NCI-H1105 treated with DMSO at 0.1 percent for 48 hours (cell line): ENCODE results near the gene PARD6A.

Source experiments
- DNase-seq: peaks from one replicate; lab custom pipeline; 2025; lab: John Stamatoyannopoulos, UW

Gene PARD6A

GRCh38 chr16:67653789-67654402 is 6.9 kb upstream of the PARD6A start:
- no peak for DNase-seq

DNA sequence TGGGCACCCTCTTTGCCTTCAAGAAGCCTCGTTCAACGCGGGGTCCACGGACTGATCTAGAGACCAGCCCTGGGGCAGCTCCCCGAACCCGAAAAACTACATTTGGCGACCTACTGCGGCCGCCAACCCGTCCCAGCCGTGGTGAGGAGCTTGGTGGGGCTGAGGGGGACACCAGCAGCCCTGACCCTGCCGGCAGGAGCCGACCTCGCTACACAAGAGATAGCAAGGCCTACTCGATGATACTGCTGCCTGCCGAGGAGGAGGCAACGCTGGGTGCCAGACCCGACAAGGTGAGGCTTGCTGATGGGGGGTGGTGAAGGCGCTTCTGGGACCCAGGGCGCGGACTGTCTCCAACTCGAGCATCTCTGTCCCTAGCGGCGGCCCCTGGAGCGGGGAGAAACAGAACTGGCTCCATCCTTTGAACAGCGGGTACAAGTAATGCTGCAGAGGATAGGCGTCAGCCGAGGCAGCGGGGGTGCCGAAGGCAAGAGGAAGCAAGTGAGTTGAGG is 6.3 kb upstream of the PARD6A start:
- DNase-seq: no peak

- DNase-seq: no peak
Observed at GRCh38 chr16:67655363-67655762, 5.4 kb upstream of the PARD6A start.

GRCh38 chr16:67656344-67657016 is 4.3 kb upstream of the PARD6A start:
- no peak for DNase-seq

GRCh38 chr16:67657017-67657608 is 3.6 kb upstream of the PARD6A start:
- DNase-seq: no peak

DNA sequence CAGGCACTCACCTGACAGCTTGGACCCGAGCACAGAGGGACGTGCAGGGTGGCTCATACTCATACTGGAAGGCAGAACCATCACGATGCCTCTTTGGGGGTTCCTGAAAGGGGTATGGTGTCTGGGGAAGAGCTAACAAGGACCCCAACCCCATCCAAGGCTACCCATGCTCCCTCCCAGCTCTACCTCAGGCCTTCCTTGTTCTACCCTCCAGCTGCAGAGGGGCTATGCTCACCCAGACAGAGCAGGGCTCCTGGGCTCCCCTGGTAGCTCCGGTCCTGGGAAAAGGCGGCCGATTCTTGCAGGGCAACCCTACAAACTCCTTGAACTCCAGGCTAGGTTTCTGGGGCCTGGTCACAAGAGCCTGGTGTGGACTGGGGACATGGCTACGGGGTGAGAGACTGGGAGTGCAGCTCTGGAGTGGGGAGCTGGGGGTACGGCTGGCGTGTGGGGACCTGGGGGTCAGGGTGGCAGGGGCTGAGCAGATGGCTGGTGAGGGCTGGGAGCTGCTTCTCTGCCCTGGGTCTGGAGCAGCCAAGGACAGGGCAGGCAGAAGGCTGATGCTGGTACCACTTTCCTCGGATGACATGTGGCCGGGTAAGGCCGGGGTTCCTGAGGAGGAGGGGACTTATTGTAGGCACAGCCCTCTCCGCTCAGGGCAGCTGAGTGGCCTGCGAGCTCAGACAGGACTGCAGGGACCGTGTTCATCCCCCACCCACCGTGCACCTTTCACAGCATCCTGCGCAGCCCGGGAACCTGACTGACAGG is 2.8 kb upstream of the PARD6A start:
- no peak for DNase-seq

DNA sequence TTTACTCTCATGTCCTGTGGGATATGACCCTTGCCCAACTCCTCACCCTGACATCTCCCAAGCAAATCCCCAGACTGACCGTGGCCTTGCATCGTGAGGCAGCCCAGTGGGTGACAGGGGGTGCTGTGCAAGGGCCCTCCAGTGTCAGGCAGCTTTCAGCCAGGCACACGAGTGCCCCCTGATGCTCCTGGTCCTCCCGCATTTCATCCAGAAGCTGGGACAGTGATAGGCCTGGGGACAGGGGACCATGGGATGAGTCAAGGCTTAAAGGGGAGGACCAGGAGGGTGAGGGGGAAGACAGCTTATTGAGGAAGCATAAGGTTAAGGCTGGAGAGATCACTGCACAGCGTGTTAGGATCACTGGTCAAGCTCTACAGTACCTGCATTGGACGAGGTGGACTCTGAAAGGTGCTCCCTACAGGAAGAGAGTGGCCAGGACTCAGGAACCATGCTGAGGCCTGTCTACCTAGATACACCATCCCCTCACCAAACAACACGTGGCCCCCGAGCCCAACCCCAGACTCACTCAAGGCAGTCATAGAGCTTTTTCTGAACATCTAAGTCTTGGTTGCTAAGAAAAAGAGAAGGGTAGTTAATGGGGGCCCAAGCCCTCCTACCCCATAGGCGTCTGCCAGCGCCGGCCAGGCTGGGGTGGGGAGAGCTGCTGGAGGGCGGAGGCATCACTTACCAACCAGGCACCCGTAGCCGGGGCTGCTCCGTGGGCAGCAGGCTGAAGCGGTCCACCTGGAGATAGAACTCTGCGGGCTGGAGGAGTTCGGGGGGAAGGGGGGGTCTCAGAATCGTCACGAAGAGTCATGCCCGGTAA is 1.7 kb upstream of the PARD6A start:
- DNase-seq: no peak

DNA sequence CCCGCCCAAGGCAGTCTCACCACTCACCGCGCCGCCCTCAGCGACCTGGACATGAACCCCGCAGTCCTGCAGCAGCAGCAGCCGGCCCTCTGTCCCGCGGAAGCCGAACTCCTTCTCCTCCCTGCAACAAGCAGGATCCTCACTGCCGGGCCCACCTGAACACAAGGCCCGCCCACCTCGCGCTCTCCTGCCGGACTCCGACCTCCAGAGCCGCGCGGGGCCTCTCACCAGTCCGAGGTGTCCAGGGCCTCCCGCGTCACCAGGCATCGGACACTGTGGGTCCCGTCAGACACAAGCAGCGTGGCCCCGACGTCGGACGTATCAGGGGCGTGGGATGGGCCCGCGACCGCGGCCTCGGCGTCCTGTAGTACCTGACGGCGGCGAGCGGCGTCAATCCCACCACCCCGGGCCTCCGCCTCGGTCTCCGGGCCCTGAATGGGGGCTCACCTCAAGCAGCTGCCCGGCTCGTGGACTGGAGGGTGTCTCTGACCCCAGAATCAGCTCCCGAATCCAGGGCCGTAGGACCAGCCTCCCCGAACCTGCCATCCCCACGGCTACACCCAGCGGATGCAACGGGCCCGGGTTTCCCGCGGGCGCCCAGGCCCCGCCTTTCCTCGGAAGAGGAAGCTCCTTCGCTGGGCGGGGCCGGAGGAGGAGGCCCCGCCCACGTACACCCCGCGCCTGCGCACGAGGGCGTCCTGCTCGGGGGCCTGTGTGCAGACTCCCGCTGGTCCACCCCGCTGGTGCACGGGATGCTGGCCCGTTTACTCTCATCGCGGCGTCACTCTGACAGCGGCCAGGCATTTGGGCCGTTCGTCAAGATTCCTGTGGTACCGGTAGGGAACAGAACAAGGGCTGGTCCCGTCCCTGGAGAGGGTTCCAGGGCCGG is 841 bp upstream of the PARD6A start, which contains the start of gene ACD:
ACD (minus strand) TSS at position 586 of the 889 bp plus-strand sequence; CDS start at position 546, 40 bp downstream.
- peak; percentile 60 for DNase-seq

- DNase-seq: peak; percentile 15
Observed at GRCh38 chr16:67661101-67661761, 471 bp downstream of the PARD6A start.

DNA sequence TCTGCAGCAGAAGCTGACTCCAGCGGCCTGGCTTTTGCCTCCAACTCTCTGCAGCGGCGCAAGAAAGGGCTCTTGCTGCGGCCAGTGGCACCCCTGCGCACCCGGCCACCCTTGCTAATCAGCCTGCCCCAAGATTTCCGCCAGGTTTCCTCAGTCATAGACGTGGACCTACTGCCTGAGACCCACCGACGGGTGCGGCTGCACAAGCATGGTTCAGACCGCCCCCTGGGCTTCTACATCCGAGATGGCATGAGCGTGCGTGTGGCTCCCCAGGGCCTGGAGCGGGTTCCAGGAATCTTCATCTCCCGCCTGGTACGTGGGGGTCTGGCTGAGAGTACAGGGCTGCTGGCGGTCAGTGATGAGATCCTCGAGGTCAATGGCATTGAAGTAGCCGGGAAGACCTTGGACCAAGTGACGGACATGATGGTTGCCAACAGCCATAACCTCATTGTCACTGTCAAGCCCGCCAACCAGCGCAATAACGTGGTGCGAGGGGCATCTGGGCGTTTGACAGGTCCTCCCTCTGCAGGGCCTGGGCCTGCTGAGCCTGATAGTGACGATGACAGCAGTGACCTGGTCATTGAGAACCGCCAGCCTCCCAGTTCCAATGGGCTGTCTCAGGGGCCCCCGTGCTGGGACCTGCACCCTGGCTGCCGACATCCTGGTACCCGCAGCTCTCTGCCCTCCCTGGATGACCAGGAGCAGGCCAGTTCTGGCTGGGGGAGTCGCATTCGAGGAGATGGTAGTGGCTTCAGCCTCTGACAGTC is 1.3 kb downstream of the PARD6A start:
- no peak for DNase-seq

GRCh38 chr16:67662653-67663010 is 1.9 kb downstream of the PARD6A start:
- DNase-seq: no peak

GRCh38 chr16:67663151-67663876 is 2.6 kb downstream of the PARD6A start:
- no peak for DNase-seq

DNA sequence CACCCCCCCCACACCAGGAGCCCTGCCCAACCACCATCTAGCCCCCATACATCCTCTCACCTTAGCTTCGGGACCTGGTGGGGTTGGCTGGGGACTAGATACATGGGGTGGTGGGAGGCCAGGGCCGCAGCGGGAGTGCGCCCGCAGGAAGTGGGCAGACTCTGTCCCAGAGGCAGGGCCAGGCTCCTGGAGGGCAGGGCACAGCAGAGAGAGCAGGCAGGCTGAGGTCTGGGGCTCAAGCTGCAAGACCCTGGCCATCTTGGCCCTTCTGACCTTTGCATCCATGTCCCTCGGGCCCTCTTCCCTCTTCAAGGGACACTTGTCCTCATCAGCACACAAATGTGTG is 3.1 kb downstream of the PARD6A start:
- no peak for DNase-seq

DNA sequence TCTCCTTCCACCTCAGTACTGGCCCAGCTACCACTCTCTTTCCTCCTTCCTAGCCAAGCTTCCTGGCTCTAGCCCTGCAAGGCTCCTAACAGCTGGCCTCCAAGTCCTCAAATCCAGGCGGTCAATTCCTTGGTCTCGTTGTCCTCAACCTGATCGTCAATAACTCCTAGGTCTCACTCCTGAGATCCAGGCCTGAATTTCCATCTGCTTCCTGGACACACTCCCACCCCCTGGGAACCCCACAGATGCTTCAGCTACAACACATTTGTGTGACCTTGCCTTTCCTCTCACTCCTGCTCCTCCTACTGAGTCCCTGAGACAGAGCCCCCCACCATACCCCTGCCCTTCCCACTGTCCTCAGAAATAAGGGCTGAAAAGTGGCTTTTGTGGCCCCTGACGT is 3.5 kb downstream of the PARD6A start:
- DNase-seq: no peak

DNA sequence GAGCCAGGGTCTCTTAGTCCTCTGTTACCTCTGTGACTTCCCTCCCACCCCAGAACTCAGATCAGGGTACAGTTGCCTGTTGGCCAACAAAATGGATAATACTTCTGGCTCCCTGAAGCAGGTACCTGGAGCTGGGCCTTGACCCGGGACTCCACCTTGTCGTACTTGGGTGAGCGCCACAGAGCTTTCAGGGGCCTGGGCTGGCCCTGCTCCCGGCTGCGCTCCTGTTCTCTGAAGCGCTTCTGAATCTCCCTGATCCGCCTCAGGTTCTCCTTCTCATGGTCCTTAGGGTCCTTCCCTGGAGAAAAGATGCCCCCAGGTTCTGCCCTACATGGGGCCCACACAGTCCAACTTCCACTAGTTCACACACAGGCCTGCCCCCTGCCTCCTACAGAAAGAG is 4.1 kb downstream of the PARD6A start:
- DNase-seq: no peak

- no peak for DNase-seq
Observed at GRCh38 chr16:67665598-67665997, 4.8 kb downstream of the PARD6A start.

DNA sequence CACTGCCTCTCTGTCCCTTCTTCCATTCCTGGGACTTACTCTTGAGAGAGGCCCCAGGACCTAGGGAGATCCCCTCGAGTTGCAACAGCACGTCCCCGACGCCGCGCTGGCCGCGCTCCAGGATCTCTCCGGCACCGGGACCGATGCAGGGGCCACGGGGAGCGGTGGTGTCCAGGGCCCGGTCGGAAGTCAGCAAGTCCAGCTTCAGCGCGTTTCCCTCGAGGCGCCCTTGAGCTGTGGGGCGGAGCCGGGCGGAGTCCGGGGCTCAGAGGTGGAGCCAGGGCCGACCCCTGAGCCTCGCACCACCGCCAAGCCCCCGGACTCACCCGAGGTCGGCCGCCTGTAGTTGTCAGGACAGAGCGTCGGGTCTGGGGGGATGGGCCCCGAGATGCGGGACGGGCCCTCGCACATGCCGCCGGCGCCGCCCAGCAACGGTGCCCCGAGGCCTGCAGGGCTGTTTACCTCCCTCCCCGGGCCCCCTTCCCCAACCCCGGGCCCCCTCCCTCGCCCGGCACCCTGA is 5.3 kb downstream of the PARD6A start:
- no peak for DNase-seq
